Measurements from ENCODE around the gene FUT7. TPM values are rescaled to one million over a fixed set of nuclear protein-coding genes. Genes with fewer than 3 reads are reported as not detected.

The FUT7 gene
- total RNA-seq, 2 experiments from 2014 or later: 0.85 to 1.3 TPM

DNA sequence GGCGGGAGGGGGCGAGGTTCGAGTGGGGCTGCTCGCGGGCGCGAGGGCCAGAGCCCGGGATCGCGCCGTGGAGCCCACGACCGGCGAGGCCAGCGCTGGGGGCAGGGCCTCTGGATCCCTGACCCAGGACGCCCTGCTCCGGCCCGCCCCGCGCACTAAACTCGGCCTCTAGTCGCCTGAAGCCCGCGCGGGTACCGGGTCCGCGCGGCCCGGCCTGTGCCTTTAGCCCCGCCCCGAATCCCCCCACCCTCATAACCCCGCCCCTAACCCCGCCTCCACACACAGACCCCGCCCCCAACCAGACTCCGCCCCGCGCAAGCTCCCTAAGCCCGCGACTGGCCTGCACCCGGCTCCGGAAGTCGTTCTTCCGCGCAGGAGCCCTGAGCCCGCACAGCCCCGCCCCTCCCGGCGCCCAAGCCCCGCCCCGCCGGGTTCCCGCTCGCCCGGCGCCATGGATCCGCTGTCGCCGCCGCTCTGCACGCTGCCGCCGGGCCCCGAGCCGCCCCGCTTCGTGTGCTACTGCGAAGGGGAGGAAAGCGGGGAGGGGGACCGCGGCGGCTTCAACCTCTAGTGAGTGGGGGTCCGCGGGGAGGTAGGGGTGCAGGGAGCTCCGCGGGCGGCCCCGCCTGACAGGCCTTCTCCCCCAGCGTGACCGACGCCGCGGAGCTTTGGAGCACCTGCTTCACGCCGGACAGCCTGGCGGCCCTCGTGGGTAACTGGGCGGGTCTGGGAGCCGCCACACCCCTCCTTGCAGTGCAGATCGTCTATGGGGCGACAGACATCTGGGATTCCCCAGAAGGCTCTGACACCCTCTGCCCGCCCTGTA is 39.7 kb downstream of the FUT7 start, which contains the start of gene PAXX:
TSS of gene PAXX (plus strand) at position 430 of the 826 bp plus-strand sequence. CDS start at position 452, 22 bp downstream.
- Mint-ChIP-seq H3K9me3 (no peaks in the 10 kb centered on the region), H3K4me1 (ENCODE audit: low read depth) (peaks cover 18% of the 10 kb centered on the region), H3K4me3 (peak within 1 kb of the TSS; percentile 82), H3K27me3 (peaks cover 4% of the 10 kb centered on the region), H3K27ac (peak within 1 kb of the TSS; percentile 79), H3K36me3 (peaks cover 10% of the 10 kb centered on the region)
- CTCF ChIA-PET: interaction anchor here (1.0 to 2.5 kb wide), 10 partner anchors 9 to 150 kb away, joined by 3 to 24 read pairs (median 5); partner anchors contain the start of genes ABCA2, AJM1, C8G and FBXW5
- POLR2A ChIA-PET: interaction anchor here (0.9 to 3.1 kb wide), 6 partner anchors 14 to 264 kb away, joined by 3 to 12 read pairs (median 3); no protein-coding TSS in a partner anchor
- peak; percentile 96 for DNase-seq
- intact Hi-C loops (cut with micrococcal nuclease): loop anchor here (1.0 to 5.0 kb wide), 3 partner anchors 14 to 205 kb away; partner anchors contain the start of gene C8G

DNA sequence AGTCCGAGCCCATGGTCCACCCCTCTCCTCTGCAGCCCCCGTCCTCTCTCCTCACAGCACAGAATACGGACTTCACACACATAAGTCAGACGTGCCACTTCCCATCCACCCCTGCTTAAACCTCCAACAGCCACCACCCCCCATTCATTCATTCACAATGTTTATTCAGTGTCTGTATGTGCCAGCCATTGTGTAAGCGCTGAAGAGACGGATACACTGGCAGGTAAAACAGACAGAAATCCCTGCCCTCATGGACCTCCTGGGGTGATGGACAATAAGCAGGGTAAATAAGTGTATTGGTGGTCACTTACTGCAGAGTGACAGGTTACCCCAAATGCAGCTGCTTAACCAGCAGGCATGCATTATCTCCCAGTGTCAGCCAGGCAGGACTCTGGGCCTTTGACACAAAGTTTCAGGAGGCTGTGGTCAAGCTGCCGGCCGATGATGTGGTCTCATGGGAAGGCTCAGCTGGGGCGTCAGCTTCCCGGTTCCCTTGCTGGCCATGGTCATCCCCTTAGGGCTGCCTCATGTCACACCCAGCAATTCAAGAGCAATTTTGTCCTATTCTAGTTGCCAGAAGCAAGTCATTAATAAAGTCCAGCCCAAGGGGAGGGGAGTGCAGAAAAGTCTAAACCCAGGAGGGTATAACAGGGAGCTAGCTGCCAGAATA is 41.5 kb downstream of the FUT7 start:
- peak overlapping the region; percentile 14 for H3K4me3 Mint-ChIP-seq
- ChIA-PET CTCF (no interaction called here), POLR2A (interaction anchor here (3.1 kb wide), 1 partner anchor 45 kb away, joined by 12 read pairs; no protein-coding TSS in a partner anchor)
- peaks cover 10% of the 10 kb centered on the region for H3K36me3 Mint-ChIP-seq
- no peak for DNase-seq
- no peaks in the 10 kb centered on the region for H3K9me3 Mint-ChIP-seq
- H3K4me1 Mint-ChIP-seq (ENCODE audit: low read depth): peaks cover 9% of the 10 kb centered on the region
- peak overlapping the region; percentile 8 for H3K27ac Mint-ChIP-seq
- peaks cover 8% of the 10 kb centered on the region for H3K27me3 Mint-ChIP-seq
- intact Hi-C loops (cut with micrococcal nuclease): loop anchor here (5.0 kb wide), 2 partner anchors 43 to 203 kb away; partner anchors contain the start of gene C8G

DNA sequence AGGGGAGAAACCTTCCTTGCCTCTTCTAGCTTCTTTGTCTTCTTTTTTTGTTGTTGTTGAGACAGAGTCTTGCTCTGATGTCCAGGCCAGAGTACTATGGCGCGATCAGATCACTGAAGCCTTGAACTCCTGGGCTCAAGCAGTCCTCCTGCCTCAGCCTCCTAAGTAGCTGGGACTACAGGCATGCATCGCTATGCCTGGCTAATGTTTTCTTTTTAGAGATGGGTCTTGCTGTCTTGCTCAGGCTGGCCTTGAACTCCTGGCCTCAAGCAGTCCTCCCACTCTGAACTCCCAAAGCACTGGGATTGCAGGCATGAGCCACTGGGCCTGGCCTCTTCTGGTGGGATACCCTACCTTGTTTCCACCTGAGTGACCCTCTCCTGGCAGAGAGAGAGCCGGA is 43.0 kb downstream of the FUT7 start:
- Mint-ChIP-seq H3K4me3 (no peak overlapping the region), H3K4me1 (ENCODE audit: low read depth) (peaks cover 8% of the 10 kb centered on the region), H3K27ac (no peak overlapping the region), H3K36me3 (peaks cover 7% of the 10 kb centered on the region), H3K9me3 (no peaks in the 10 kb centered on the region), H3K27me3 (peaks cover 11% of the 10 kb centered on the region)
- CTCF ChIA-PET: interaction anchor here (0.7 to 2.6 kb wide), 2 partner anchors 13 to 40 kb away, joined by 3 to 13 read pairs; no protein-coding TSS in a partner anchor
- DNase-seq: no peak
- POLR2A ChIA-PET: interaction anchor here (0.6 kb wide), 2 partner anchors 10 to 209 kb away, joined by 3 to 4 read pairs; no protein-coding TSS in a partner anchor
- intact Hi-C loops (cut with micrococcal nuclease): no loop called here

DNA sequence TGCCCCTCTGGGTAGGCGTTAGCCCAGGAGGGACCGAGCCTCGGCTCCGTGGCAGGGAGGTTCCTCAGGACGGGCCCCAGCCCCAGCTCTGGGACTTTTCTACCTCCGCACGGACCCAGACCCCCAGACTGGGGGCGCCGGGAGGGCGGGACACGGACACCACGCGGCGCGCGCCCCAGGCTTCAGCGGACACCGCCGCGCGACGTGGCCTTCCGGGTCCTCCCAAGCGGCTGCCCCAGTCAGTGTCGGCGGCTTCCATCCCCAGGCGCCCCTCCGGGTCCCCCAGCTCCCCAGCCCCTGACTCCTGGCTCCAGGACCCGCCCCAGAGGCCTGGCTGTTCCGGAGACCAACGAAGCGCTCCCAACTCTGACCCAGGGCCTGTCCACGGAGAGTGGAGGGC is 46.0 kb downstream of the FUT7 start:
- ChIA-PET CTCF (interaction anchor here (1.2 kb wide), 1 partner anchor 49 kb away, joined by 4 read pairs; no protein-coding TSS in a partner anchor), POLR2A (interaction anchor here (0.8 kb wide), 1 partner anchor 85 kb away, joined by 3 read pairs; the partner anchor contains the start of gene SAPCD2)
- intact Hi-C loops (cut with micrococcal nuclease): no loop called here
- H3K27me3 Mint-ChIP-seq: peaks cover 14% of the 10 kb centered on the region
- H3K27ac Mint-ChIP-seq: no peak overlapping the region
- no peak overlapping the region for H3K4me3 Mint-ChIP-seq
- peaks cover 2% of the 10 kb centered on the region for H3K4me1 Mint-ChIP-seq (ENCODE audit: low read depth)
- DNase-seq: no peak
- H3K36me3 Mint-ChIP-seq: no peaks in the 10 kb centered on the region
- no peaks in the 10 kb centered on the region for H3K9me3 Mint-ChIP-seq

DNA sequence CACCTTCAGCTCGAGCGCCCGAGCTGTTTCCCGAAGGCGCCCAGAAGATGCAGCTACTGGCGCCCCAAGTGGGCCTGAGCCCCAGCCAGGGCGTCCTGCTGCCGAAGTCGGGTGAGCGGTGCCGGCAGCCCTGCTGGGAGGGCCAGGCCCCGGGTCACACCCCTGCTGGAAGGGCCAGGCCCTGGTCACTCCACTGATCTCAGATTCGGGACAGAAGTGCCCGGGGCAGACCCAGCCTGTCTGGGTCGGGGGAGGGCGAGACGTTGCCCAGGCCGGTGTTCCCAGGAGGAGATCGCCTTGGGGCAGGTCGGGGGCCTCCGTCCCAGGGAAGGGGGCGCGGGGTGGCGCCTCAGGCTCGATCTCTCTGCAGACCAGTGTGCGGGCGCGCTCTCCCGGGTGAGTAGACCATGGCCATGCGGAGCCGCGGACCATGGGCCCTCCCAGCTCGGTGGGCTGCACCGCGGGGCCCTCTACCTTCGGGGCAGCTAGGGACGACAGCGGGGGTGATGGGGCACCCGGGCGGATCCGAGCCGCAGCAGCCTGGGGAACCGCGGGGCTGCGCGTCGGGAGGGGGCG is 46.8 kb downstream of the FUT7 start:
- H3K9me3 Mint-ChIP-seq: no peaks in the 10 kb centered on the region
- ChIA-PET CTCF (no interaction called here), POLR2A (no interaction called here)
- no peak overlapping the region for H3K4me3 Mint-ChIP-seq
- DNase-seq: no peak
- H3K36me3 Mint-ChIP-seq: no peaks in the 10 kb centered on the region
- intact Hi-C loops (cut with micrococcal nuclease): no loop called here
- peaks cover 2% of the 10 kb centered on the region for H3K4me1 Mint-ChIP-seq (ENCODE audit: low read depth)
- H3K27ac Mint-ChIP-seq: no peak overlapping the region
- H3K27me3 Mint-ChIP-seq: peaks cover 15% of the 10 kb centered on the region

DNA sequence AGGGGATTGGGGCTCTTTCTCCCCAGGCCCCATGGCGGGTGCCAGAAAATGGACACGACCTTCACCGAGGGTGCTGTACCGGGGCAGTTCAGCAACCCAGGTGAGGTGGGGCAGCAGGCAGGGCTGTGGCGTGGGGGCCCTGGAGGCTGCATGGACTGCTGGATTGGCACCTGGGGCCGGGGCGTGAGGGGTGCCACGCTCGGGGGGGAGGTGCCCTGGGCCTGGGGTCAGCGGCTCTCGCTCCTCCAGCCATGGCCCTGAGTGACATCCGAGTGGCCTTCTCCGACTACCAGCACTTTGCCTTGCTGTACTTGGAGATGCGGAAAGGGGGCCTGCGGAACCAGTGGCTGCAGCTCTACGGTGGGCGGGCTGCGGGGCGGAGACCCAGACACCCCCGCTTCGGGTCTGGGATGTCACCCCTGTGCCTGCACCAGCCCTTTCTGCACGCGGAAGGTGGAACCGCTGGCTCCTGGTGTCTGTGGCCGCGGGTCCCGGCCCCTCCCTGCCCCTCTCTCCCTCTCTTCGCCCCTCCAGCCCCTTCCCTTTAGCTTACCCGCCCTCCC is 47.3 kb downstream of the FUT7 start:
- Mint-ChIP-seq H3K36me3 (no peaks in the 10 kb centered on the region), H3K27ac (no peak overlapping the region), H3K4me1 (ENCODE audit: low read depth) (peaks cover 2% of the 10 kb centered on the region), H3K27me3 (peaks cover 15% of the 10 kb centered on the region), H3K4me3 (no peak overlapping the region), H3K9me3 (no peaks in the 10 kb centered on the region)
- intact Hi-C loops (cut with micrococcal nuclease): no loop called here
- ChIA-PET CTCF (no interaction called here), POLR2A (no interaction called here)
- no peak for DNase-seq

DNA sequence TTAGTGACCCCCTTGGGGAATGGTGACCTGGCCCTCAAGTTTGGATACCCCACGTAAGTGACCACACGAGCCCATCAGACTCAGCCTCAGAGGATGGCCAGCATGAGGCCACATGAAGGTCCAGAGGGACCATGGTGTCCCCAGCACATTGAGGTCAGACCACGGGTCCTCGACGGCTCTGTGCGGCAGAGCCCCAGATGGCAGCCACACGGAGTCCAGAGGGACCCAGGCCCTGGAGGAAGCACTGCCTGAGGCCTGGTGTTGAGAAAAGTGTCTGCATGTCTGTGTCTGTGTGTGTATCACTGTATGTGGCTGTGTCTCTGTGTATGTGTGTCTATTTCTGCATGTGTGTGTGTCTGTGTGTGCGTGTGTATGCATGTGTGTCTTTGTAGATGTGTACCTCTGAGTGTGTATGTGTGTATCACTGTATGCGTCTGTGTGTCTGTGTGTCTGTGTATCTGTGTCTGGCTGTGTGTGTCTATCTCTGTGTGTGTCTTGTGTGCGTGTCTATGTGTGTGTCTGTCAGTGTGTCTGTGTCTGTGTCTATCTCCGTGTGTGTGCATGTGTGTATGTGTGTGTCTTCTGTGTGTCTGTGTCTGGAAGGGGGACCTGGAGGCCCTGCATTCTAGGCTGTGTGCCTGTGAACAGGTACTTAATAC is 48.1 kb downstream of the FUT7 start:
- DNase-seq: no peak
- H3K9me3 Mint-ChIP-seq: no peaks in the 10 kb centered on the region
- no peak overlapping the region for H3K27ac Mint-ChIP-seq
- H3K36me3 Mint-ChIP-seq: no peaks in the 10 kb centered on the region
- intact Hi-C loops (cut with micrococcal nuclease): no loop called here
- peaks cover 15% of the 10 kb centered on the region for H3K27me3 Mint-ChIP-seq
- H3K4me1 Mint-ChIP-seq (ENCODE audit: low read depth): peaks cover 2% of the 10 kb centered on the region
- POLR2A ChIA-PET: no interaction called here
- H3K4me3 Mint-ChIP-seq: no peak overlapping the region
- CTCF ChIA-PET: no interaction called here

DNA sequence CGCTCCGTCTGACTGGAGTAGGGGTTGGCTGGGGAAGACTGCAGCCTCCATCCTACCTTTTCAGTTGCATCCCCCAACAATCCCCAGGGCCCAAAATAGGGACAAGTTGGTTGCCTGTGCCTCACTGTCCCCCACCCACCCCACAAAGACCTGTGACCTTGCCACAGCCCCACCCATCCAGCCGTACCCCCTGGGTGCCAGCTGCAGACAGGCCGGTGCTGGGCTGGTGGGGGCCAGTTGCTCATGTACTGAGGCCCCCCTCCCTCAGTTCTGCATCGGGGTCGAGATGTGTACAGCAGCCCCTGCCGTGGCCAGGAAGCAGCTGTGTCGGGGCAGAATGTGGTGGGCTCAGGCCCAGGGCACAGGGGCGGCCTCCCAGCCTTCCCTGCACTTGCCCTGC is 48.7 kb downstream of the FUT7 start:
- intact Hi-C loops (cut with micrococcal nuclease): no loop called here
- H3K4me3 Mint-ChIP-seq: no peak overlapping the region
- ChIA-PET POLR2A (no interaction called here), CTCF (no interaction called here)
- H3K9me3 Mint-ChIP-seq: no peaks in the 10 kb centered on the region
- peaks cover 2% of the 10 kb centered on the region for H3K4me1 Mint-ChIP-seq (ENCODE audit: low read depth)
- no peaks in the 10 kb centered on the region for H3K36me3 Mint-ChIP-seq
- no peak for DNase-seq
- peak overlapping the region; percentile 18 for H3K27ac Mint-ChIP-seq
- peaks cover 15% of the 10 kb centered on the region for H3K27me3 Mint-ChIP-seq

DNA sequence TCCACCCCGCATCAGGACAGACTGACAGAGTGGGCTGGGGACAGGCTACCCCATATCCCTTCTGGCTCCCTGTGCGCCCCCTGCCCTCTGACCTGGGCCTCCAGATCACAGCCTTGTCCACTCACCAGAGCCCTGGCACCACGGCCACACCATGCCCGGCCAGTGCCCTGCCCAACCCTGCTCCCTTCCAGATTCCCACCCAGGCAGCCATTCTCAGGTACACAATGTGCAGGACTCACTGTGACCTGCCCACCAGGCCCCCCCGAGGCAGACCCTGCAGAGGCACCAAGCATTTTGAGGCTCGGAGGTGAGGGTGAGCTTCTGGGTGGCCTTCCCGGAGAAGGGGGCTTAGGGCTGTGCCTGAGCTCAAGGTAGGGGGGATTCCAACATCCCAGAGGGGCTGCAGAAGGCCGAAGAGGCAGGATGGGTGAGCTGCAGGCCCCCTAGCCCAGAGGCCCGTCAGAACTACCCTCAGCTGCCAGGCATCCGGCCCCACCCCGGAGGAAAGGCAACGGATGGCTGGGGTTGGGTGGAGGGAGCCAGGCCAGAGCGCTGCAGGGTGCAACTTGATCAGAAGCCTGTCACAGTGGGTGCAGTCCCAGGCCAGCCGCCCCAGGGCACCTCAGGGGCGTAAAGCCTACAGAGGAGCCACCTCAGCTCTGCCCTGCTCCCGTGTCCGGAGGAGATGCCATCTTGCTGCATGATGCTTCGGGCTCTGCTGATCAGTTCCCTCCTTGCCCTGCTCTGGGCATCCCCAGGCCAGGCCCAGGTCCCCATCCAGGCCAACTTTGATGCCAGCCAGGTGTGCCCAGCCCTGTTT is 49.4 kb downstream of the FUT7 start, which contains the start of gene LCNL1:
TSS of gene LCNL1 (plus strand) at position 762 of the 820 bp plus-strand sequence. CDS start 594 bp downstream, outside the sequence.
- Mint-ChIP-seq H3K36me3 (no peaks in the 10 kb centered on the region), H3K4me3 (no peak within 1 kb of the TSS), H3K9me3 (no peaks in the 10 kb centered on the region), H3K27me3 (peaks cover 11% of the 10 kb centered on the region), H3K4me1 (ENCODE audit: low read depth) (peaks cover 2% of the 10 kb centered on the region), H3K27ac (peak within 1 kb of the TSS; percentile 18)
- POLR2A ChIA-PET: no interaction called here
- intact Hi-C loops (cut with micrococcal nuclease): no loop called here
- DNase-seq: no peak
- CTCF ChIA-PET: no interaction called here

DNA sequence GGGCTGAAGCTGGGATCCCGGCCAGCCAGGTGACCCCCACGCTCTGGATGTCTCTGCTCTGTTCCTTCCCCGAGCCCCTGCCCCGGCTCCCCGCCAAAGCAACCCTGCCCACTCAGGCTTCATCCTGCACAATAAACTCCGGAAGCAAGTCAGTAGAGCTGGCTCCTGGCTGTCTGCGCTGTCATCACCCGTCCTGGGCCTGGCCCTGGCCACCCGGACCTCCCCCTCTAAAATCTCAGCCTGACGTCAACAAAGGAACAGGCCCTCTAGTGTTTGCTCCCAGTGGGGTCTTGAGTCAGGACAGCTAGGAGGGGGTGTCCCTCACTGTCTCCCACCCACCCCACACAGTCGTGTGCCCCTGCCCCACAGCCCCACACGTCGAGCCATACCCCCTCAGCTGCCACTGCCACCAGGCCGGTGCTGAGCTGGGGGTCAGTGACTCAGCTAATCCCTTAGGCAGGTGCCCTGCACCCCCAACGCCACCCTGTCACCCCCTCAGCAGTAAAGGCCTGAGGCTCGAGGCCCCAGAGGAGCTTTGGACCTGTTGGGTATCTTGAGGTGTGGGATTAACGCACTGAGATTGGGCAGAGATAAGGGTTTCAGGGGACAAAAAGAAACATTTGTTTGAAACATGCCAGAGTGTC is 50.2 kb downstream of the FUT7 start:
- peaks cover 11% of the 10 kb centered on the region for H3K27me3 Mint-ChIP-seq
- no peaks in the 10 kb centered on the region for H3K36me3 Mint-ChIP-seq
- no peak overlapping the region for H3K27ac Mint-ChIP-seq
- H3K4me3 Mint-ChIP-seq: no peak overlapping the region
- H3K9me3 Mint-ChIP-seq: no peaks in the 10 kb centered on the region
- ChIA-PET CTCF (no interaction called here), POLR2A (no interaction called here)
- peaks cover 2% of the 10 kb centered on the region for H3K4me1 Mint-ChIP-seq (ENCODE audit: low read depth)
- no peak for DNase-seq
- intact Hi-C loops (cut with micrococcal nuclease): no loop called here

Measured in activated CD4-positive, alpha-beta memory T cell treated with anti-CD3 and anti-CD28 coated beads for 36 hours (primary cell).